Mesenteric fat pad (tissue), 1 donor: ENCODE results near the gene IER3IP1. TPM values are rescaled to one million over a fixed set of nuclear protein-coding genes. Genes with fewer than 3 reads are reported as not detected.
"Not testable (repeated sequence)": the region's sequence is repeated elsewhere in the genome, so short reads cannot be mapped to it uniquely, and the experiment has no call there.

Source experiments
- DNase-seq: peaks from one replicate; pipeline ENCODE4 v3.0.0-alpha.2; 2020; ENCODE audit warnings: low spot score
- total RNA-seq: library from RNA; stranded (reverse); fragmentation: NEBNext Ultra II Directional; extraction: Animal tissue kit (Norgen Biotek cat#: 25700); gene quantifications from one replicate; pipeline ENCODE4 v1.2.1, GENCODE V29; 2021
- donor health status: DM: yes; HTN: yes; CAD: no.

IER3IP1 gene
- total RNA-seq, 1 donor from 2014 or later, result 13.6 TPM

- no peak for DNase-seq
These were observed 12.9 kb downstream of the IER3IP1 start for GRCh38 chr18:47163241-47163640.

GRCh38 chr18:47160256-47160655 lies 15.9 kb downstream of the IER3IP1 start:
- no peak for DNase-seq

- DNase-seq, result not testable (repeated sequence)
These were observed 17.8 kb downstream of the IER3IP1 start for GRCh38 chr18:47158404-47158803.

- no peak for DNase-seq
These were observed 24.7 kb downstream of the IER3IP1 start for GRCh38 chr18:47151439-47151838.

- DNase-seq, result no peak
These were observed 25.3 kb downstream of the IER3IP1 start for GRCh38 chr18:47150824-47151366.

- DNase-seq, result peak; percentile 95
These were observed 25.9 kb downstream of the IER3IP1 start, which contains the start of gene HDHD2 for GRCh38 chr18:47150029-47150823. Gene HDHD2, minus strand, starts transcription at chr18:47150500. Its CDS starts 14,061 bp downstream, at chr18:47136439.

GRCh38 chr18:47149457-47150028 lies 26.6 kb downstream of the IER3IP1 start:
- DNase-seq, result no peak

- no peak for DNase-seq
These were observed 30.0 kb downstream of the IER3IP1 start for GRCh38 chr18:47146206-47146605.

- DNase-seq, result no peak
These were observed 32.2 kb downstream of the IER3IP1 start for GRCh38 chr18:47143899-47144485.

GRCh38 chr18:47143153-47143552 lies 33.0 kb downstream of the IER3IP1 start:
- no peak for DNase-seq

- no peak for DNase-seq
These were observed 34.9 kb downstream of the IER3IP1 start for GRCh38 chr18:47141289-47141688.

GRCh38 chr18:47121146-47121545 lies 55.0 kb downstream of the IER3IP1 start:
- no peak for DNase-seq

GRCh38 chr18:47120428-47120827 lies 55.7 kb downstream of the IER3IP1 start:
- DNase-seq, result no peak

- no peak for DNase-seq
These were observed 57.2 kb downstream of the IER3IP1 start for GRCh38 chr18:47118981-47119380.

GRCh38 chr18:47115205-47115604 lies 61.0 kb downstream of the IER3IP1 start:
- no peak for DNase-seq

- DNase-seq, result no peak
These were observed 62.2 kb downstream of the IER3IP1 start for GRCh38 chr18:47113796-47114540.

GRCh38 chr18:47110492-47111274 lies 65.5 kb downstream of the IER3IP1 start:
- no peak for DNase-seq

GRCh38 chr18:47109720-47110119 lies 66.4 kb downstream of the IER3IP1 start:
- no peak for DNase-seq

- DNase-seq, result no peak
These were observed 67.2 kb downstream of the IER3IP1 start for GRCh38 chr18:47108998-47109405.

- DNase-seq, result no peak
These were observed 67.8 kb downstream of the IER3IP1 start for GRCh38 chr18:47108373-47108772.
